PC-9 (cell line): ENCODE measurements around the gene FGF10. TPM values are rescaled to one million over a fixed set of nuclear protein-coding genes. Genes with fewer than 3 reads are reported as not detected.

Source experiments
- Bru-seq: library from RNA; stranded (reverse); fragments of 400-500 nt; gene quantifications from one replicate; lab custom pipeline; 2021; lab: Mats Ljungman, UMichigan
- BruChase-seq, 2 experiments: library from RNA; stranded (reverse); fragments of 400-500 nt; gene quantifications; one replicate each; lab custom pipeline; 2021; lab: Mats Ljungman, UMichigan
- BruUV-seq: library from RNA; stranded (reverse); fragments of 400-500 nt; replicated peaks from 2 replicates; lab custom pipeline; 2021; lab: Mats Ljungman, UMichigan
- CTCF ChIA-PET: fragments of 300-600 bp; sonication (Branson Sonifier 250); formaldehyde crosslinking; loops from one replicate; lab custom pipeline; 2022; ENCODE audit warnings: antibody characterized with exemption; lab: Charles Lee
- POLR2A ChIA-PET: fragments of 300-600 bp; sonication (Branson Sonifier 250); formaldehyde crosslinking; loops from one replicate; lab custom pipeline; 2022; ENCODE audit warnings: antibody characterized with exemption; ENCODE audit not compliant: unreplicated experiment; lab: Charles Lee
- DNase-seq, 2 experiments: peaks; one replicate each; pipeline versions ENCODE4 v3.0.0 to v3.0.0-alpha.2; 2015 to 2022; ENCODE audit warnings: mixed read lengths in 1 of 2
- H2AFZ ChIP-seq: fragments of 200-600 bp; sonication (generic); 2 replicates; pipeline ENCODE4 v1.8.1; 2017; ENCODE audit warnings: antibody characterized with exemption
- H3F3A ChIP-seq: fragments of 200-600 bp; sonication (generic); 2 replicates; pipeline ENCODE4 v1.8.1; 2017; ENCODE audit warnings: antibody characterized with exemption, mild to moderate bottlenecking, low read depth; ENCODE audit not compliant: insufficient read depth
- H3K27ac ChIP-seq: fragments of 200-600 bp; sonication (generic); 2 replicates; pipeline ENCODE4 v1.6.1; 2016; ENCODE audit warnings: mixed run types
- H3K27me3 ChIP-seq: fragments of 200-600 bp; sonication (generic); 2 replicates; pipeline ENCODE4 v1.6.1; 2016; ENCODE audit warnings: low read depth, mixed run types; ENCODE audit not compliant: insufficient read depth
- H3K36me3 ChIP-seq: fragments of 200-600 bp; sonication (generic); 2 replicates; pipeline ENCODE4 v1.6.1; 2016; ENCODE audit warnings: low read depth, mixed run types
- H3K4me1 ChIP-seq: fragments of 200-600 bp; sonication (generic); replicated peaks from 2 replicates; pipeline ENCODE4 v1.6.1; 2016; ENCODE audit warnings: mixed run types; ENCODE audit not compliant: insufficient read depth
- H3K4me2 ChIP-seq: fragments of 200-600 bp; sonication (generic); 2 replicates; pipeline ENCODE4 v1.6.1; 2017; ENCODE audit warnings: mixed run types
- H3K4me3 ChIP-seq: fragments of 200-600 bp; sonication (generic); 2 replicates; pipeline ENCODE4 v1.6.1; 2016; ENCODE audit warnings: mixed run types
- H3K79me2 ChIP-seq: fragments of 200-600 bp; sonication (generic); 2 replicates; pipeline ENCODE4 v1.6.1; 2017; ENCODE audit warnings: low read depth, mixed run types
- H3K9me2 ChIP-seq: fragments of 200-600 bp; sonication (generic); 2 replicates; pipeline ENCODE4 v1.8.1; 2017; ENCODE audit warnings: mild to moderate bottlenecking; ENCODE audit not compliant: insufficient read depth
- H3K9me3 ChIP-seq: fragments of 200-600 bp; sonication (generic); 2 replicates; pipeline ENCODE4 v1.8.1; 2016; ENCODE audit warnings: low read depth; ENCODE audit not compliant: insufficient read depth
- H4K20me1 ChIP-seq: fragments of 200-600 bp; sonication (generic); 2 replicates; pipeline ENCODE4 v1.8.1; 2017; ENCODE audit not compliant: insufficient read depth
- CTCF ChIP-seq: fragments of 200-600 bp; sonication (generic); conservative IDR thresholded peaks from 2 replicates; pipeline ENCODE4 v1.6.1; 2017; ENCODE audit warnings: mixed run types, antibody characterized with exemption, mild to moderate bottlenecking, moderate library complexity
- EZH2 ChIP-seq: fragments of 200-600 bp; sonication (generic); IDR thresholded peaks from 2 replicates; pipeline ENCODE4 v1.8.0; 2017; ENCODE audit warnings: antibody characterized with exemption, low read depth
- intact Hi-C: fragments of 100-400 bp; cut with micrococcal nuclease; formaldehyde crosslinking; loops from one replicate; pipeline ENCODE4 v1.10.0; 2022; ENCODE audit not compliant: unreplicated experiment
- long read RNA-seq: library from polyadenylated mRNA; stranded (forward); transcript quantifications from one replicate; pipeline ENCODE4 v2.0.0, GENCODE V29; 2022
- total RNA-seq: library from RNA; stranded (reverse); gene quantifications from 2 replicates; pipeline ENCODE4 v1.2.3, GENCODE V29; 2021

Gene FGF10
- not detected in 2 replicates for total RNA-seq
- Bru-seq, nascent RNA = not detected
- percentile 1 among the genes with signal in this experiment for BruChase-seq, experiment 1, labeled RNA remaining after a 2-hour chase
- percentile 1 among the genes with signal in this experiment for BruChase-seq, experiment 2, labeled RNA remaining after a 6-hour chase
- long read RNA-seq = 0 reads

GRCh38 chr5:44389090-44389822, at the start of gene FGF10:
TSS of gene FGF10 (minus strand) at chr5:44389420. CDS start at chr5:44388682, 738 bp downstream.
- DNase-seq = no peak
- no peaks in the 10 kb centered on the region for H3K79me2 ChIP-seq
- no peaks in the 10 kb centered on the region for H3K36me3 ChIP-seq
- no peak for TF ChIP-seq CTCF
- TF ChIP-seq EZH2 = no peak
- POLR2A ChIA-PET = no interaction called here
- no peak within 1 kb of the TSS for H3K27ac ChIP-seq
- H4K20me1 ChIP-seq = no peaks in the 10 kb centered on the region; the same call in 1 of the 2 replicates
- H3K9me3 ChIP-seq = no peaks in the 10 kb centered on the region
- intact Hi-C loops = loop anchor here (2.0 kb wide), 1 partner anchor 36 kb away; no protein-coding TSS in a partner anchor
- 0 out of 2 replicates have a peak within 1 kb of the TSS, but pooled peaks have one; percentile 10 for H2AFZ ChIP-seq
- peaks cover 45% of the 10 kb centered on the region for H3K27me3 ChIP-seq
- H3K4me2 ChIP-seq = peak within 1 kb of the TSS; percentile 33
- H3F3A ChIP-seq = no peaks in the 10 kb centered on the region
- H3K9me2 ChIP-seq = no peaks in the 10 kb centered on the region
- H3K4me3 ChIP-seq = no peak within 1 kb of the TSS; the same call in 1 of the 2 replicates
- CTCF ChIA-PET = no interaction called here
- no TSS peak for BruUV-seq
- no peaks in the 10 kb centered on the region for H3K4me1 ChIP-seq

DNA sequence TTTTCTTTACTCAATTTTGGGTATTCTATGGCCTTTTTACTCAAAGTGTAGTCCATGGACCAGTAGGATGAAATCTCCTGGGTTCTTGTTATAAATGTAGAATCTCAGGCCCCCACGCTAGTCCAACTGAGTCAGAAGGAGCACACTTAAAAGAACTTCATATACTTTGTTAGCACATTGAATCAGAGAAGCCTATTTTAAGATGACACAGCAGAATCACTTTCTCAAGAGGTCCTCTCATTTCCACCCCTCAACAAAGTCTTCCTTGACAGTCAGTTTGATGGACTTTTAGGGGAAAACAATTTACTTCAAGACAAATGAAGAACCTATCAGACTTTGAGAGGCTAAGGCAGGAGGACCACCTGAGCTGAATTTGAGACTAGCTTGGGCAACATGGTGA, 37.7 kb upstream of the FGF10 start:
- intact Hi-C loops = no loop called here
- Histone ChIP-seq H3K4me1 (no peaks in the 10 kb centered on the region), H3K9me3 (no peaks in the 10 kb centered on the region), H3K4me3 (no peak overlapping the region), H3K36me3 (no peaks in the 10 kb centered on the region), H2AFZ (no peak overlapping the region), H3K79me2 (no peaks in the 10 kb centered on the region), H3K27ac (no peak overlapping the region), H3K9me2 (no peaks in the 10 kb centered on the region), H3K27me3 (no peaks in the 10 kb centered on the region), H4K20me1 (no peaks in the 10 kb centered on the region), H3K4me2 (no peak overlapping the region), H3F3A (no peaks in the 10 kb centered on the region)
- TF ChIP-seq EZH2 (no peak), CTCF (no peak)
- DNase-seq = peak in 1 of 2 experiments; percentile 32
- CTCF ChIA-PET = no interaction called here
- POLR2A ChIA-PET = no interaction called here
- no TSS peak for BruUV-seq

GRCh38 chr5:44412286-44412685, 23.1 kb upstream of the FGF10 start:
- Histone ChIP-seq H3K4me1 (no peaks in the 10 kb centered on the region), H2AFZ (no peak overlapping the region), H3K27ac (no peak overlapping the region), H3F3A (no peaks in the 10 kb centered on the region), H3K79me2 (no peaks in the 10 kb centered on the region), H3K9me2 (no peaks in the 10 kb centered on the region), H3K4me3 (no peak overlapping the region), H3K9me3 (no peaks in the 10 kb centered on the region), H3K27me3 (no peaks in the 10 kb centered on the region), H3K36me3 (no peaks in the 10 kb centered on the region), H3K4me2 (no peak overlapping the region), H4K20me1 (no peaks in the 10 kb centered on the region; the same call in 1 of the 2 replicates)
- no TSS peak for BruUV-seq
- intact Hi-C loops = no loop called here
- TF ChIP-seq EZH2 = no peak
- TF ChIP-seq CTCF = no peak
- POLR2A ChIA-PET = no interaction called here
- CTCF ChIA-PET = no interaction called here
- no peak for DNase-seq
